NCI-H2196 treated with DMSO at 0.1 percent for 48 hours (cell line): ENCODE measurements around the gene CFAP70.
"Not testable (repeated sequence)": the region's sequence is repeated elsewhere in the genome, so short reads cannot be mapped to it uniquely, and the experiment has no call there.

Experiments
- DNase-seq: peaks from one replicate; lab custom pipeline; 2025; ENCODE audit not compliant: unreplicated experiment; lab: John Stamatoyannopoulos, UW

Gene CFAP70

GRCh38 chr10:73358331-73359279, at the start of gene CFAP70:
CFAP70 (minus strand) TSS chr10:73358864; CDS start chr10:73354796, 4,068 bp downstream.
- no peak for DNase-seq

- DNase-seq, result no peak
These were observed 49.4 kb upstream of the CFAP70 start for GRCh38 chr10:73408061-73408460.

- DNase-seq, result no peak
These were observed 48.8 kb upstream of the CFAP70 start for GRCh38 chr10:73407495-73407894.

GRCh38 chr10:73406846-73407245, 48.2 kb upstream of the CFAP70 start:
- DNase-seq, result no peak

GRCh38 chr10:73405556-73405955, 46.9 kb upstream of the CFAP70 start:
- DNase-seq, result no peak

GRCh38 chr10:73404690-73405089, 46.0 kb upstream of the CFAP70 start:
- DNase-seq, result no peak

GRCh38 chr10:73401636-73402035, 43.0 kb upstream of the CFAP70 start:
- no peak for DNase-seq

GRCh38 chr10:73399063-73399462, 40.4 kb upstream of the CFAP70 start:
- no peak for DNase-seq

GRCh38 chr10:73398024-73398423, 39.4 kb upstream of the CFAP70 start:
- DNase-seq, result no peak

- not testable (repeated sequence) for DNase-seq
These were observed 35.7 kb upstream of the CFAP70 start for GRCh38 chr10:73394325-73394724.

- DNase-seq, result no peak
These were observed 29.6 kb upstream of the CFAP70 start for GRCh38 chr10:73388228-73388627.

- no peak for DNase-seq
These were observed 27.9 kb upstream of the CFAP70 start for GRCh38 chr10:73386583-73386982.

- no peak for DNase-seq
These were observed 20.5 kb upstream of the CFAP70 start for GRCh38 chr10:73379064-73379748.

GRCh38 chr10:73376679-73377078, 18.0 kb upstream of the CFAP70 start:
- no peak for DNase-seq

GRCh38 chr10:73368238-73368637, 9.6 kb upstream of the CFAP70 start:
- no peak for DNase-seq

GRCh38 chr10:73366381-73367298, 8.0 kb upstream of the CFAP70 start:
- no peak for DNase-seq

- DNase-seq, result no peak
These were observed 6.3 kb upstream of the CFAP70 start for GRCh38 chr10:73364964-73365363.

GRCh38 chr10:73359492-73359891, 828 bp upstream of the CFAP70 start:
- DNase-seq, result no peak

GRCh38 chr10:73357821-73358220, 843 bp downstream of the CFAP70 start:
- no peak for DNase-seq

- no peak for DNase-seq
These were observed 1.5 kb downstream of the CFAP70 start for GRCh38 chr10:73357166-73357565.

- no peak for DNase-seq
These were observed 14.4 kb downstream of the CFAP70 start for GRCh38 chr10:73344269-73344668.
